OCI-LY3 (cell line): ENCODE results near the gene RGMA.

Experiments
- H2AFZ ChIP-seq: fragments of 200-600, 300-600 bp; shearing (Covaris generic); 2 replicates; pipeline ENCODE4 v1.6.0; 2014; ENCODE audit warnings: antibody characterized with exemption, low read depth, low read length
- H3K27ac ChIP-seq: fragments of 200-600, 300-600 bp; sonication (generic); 2 replicates; pipeline ENCODE4 v1.5.1; 2014; ENCODE audit warnings: mild to moderate bottlenecking, low read length, moderate library complexity, mixed read lengths
- H3K27me3 ChIP-seq: fragments of 200-600, 300-600 bp; sonication (generic); 2 replicates; pipeline ENCODE4 v1.6.1; 2014; ENCODE audit warnings: low read depth, low read length, mixed read lengths
- H3K36me3 ChIP-seq: fragments of 200-600, 300-600 bp; sonication (generic); replicated peaks from 2 replicates; pipeline ENCODE3; 2014; ENCODE audit warnings: low read depth, low read length, mixed read lengths
- H3K4me1 ChIP-seq: fragments of 300-600, 200-600 bp; sonication (generic); 2 replicates; pipeline ENCODE4 v1.6.1; 2014; ENCODE audit warnings: low read length, mixed read lengths
- H3K4me2 ChIP-seq: fragments of 200-600, 300-600 bp; sonication (generic); 2 replicates; pipeline ENCODE4 v1.6.1; 2014; ENCODE audit warnings: low read length, mixed read lengths
- H3K4me3 ChIP-seq: fragments of 300-600, 200-600 bp; sonication (generic); 2 replicates; pipeline ENCODE4 v1.5.1; 2014; ENCODE audit warnings: antibody characterized with exemption, mild to moderate bottlenecking, low read length, moderate library complexity
- H3K79me2 ChIP-seq: fragments of 300-600, 200-600 bp; shearing (Covaris generic); 2 replicates; pipeline ENCODE4 v1.6.1; 2014; ENCODE audit warnings: mild to moderate bottlenecking, low read length, mixed read lengths
- H3K9ac ChIP-seq: fragments of 300-600, 200-600 bp; shearing (Covaris generic); 2 replicates; pipeline ENCODE4 v1.6.0; 2014; ENCODE audit warnings: mild to moderate bottlenecking, low read length, moderate library complexity
- H3K9me3 ChIP-seq: fragments of 200-600, 300-600 bp; shearing (Covaris generic); 2 replicates; pipeline ENCODE4 v1.6.1; 2014; ENCODE audit warnings: low read length, mixed read lengths; ENCODE audit not compliant: insufficient read depth
- H4K20me1 ChIP-seq: fragments of 200-600, 300-600 bp; sonication (generic); 2 replicates; pipeline ENCODE4 v1.6.1; 2016; ENCODE audit warnings: low read length, mixed read lengths; ENCODE audit not compliant: insufficient read depth
- CTCF ChIP-seq: fragments of 200-600, 300-600 bp; sonication (generic); IDR thresholded peaks from 2 replicates; pipeline ENCODE4 v1.5.1; 2014; ENCODE audit warnings: antibody characterized with exemption, low read length, low read depth
- EZH2phosphoT487 ChIP-seq: fragments of 200-600 bp; shearing (Covaris generic); IDR thresholded peaks from 2 replicates; pipeline ENCODE4 v1.6.1; 2018; ENCODE audit warnings: antibody characterized with exemption, mixed run types, low read depth

RGMA gene

GRCh38 chr15:93048759-93049161 is 40.3 kb downstream of the RGMA start:
- H3K27me3 ChIP-seq, result no peaks in the 10 kb centered on the region
- TF ChIP-seq CTCF, result no peak
- TF ChIP-seq EZH2phosphoT487, result no peak
- no peaks in the 10 kb centered on the region for H4K20me1 ChIP-seq
- H3K36me3 ChIP-seq, result no peaks in the 10 kb centered on the region
- H3K79me2 ChIP-seq, result no peaks in the 10 kb centered on the region
- no peak overlapping the region for H3K9ac ChIP-seq
- no peak overlapping the region for H2AFZ ChIP-seq
- H3K9me3 ChIP-seq, result no peaks in the 10 kb centered on the region
- H3K27ac ChIP-seq, result no peak overlapping the region
- H3K4me1 ChIP-seq, result no peaks in the 10 kb centered on the region
- no peak overlapping the region for H3K4me3 ChIP-seq
- no peak overlapping the region for H3K4me2 ChIP-seq

GRCh38 chr15:93048426-93048721 is 40.6 kb downstream of the RGMA start:
- Histone ChIP-seq H2AFZ (no peak overlapping the region), H3K4me3 (no peak overlapping the region), H3K9ac (no peak overlapping the region), H4K20me1 (no peaks in the 10 kb centered on the region), H3K79me2 (no peaks in the 10 kb centered on the region), H3K4me1 (no peaks in the 10 kb centered on the region), H3K27ac (no peak overlapping the region), H3K4me2 (no peak overlapping the region), H3K27me3 (no peaks in the 10 kb centered on the region), H3K9me3 (no peaks in the 10 kb centered on the region), H3K36me3 (no peaks in the 10 kb centered on the region)
- TF ChIP-seq EZH2phosphoT487 (no peak), CTCF (no peak)

- TF ChIP-seq CTCF, result no peak
- TF ChIP-seq EZH2phosphoT487, result no peak
- no peak overlapping the region for H3K27ac ChIP-seq
- no peaks in the 10 kb centered on the region for H3K36me3 ChIP-seq
- no peaks in the 10 kb centered on the region for H4K20me1 ChIP-seq
- no peaks in the 10 kb centered on the region for H3K79me2 ChIP-seq
- no peaks in the 10 kb centered on the region for H3K9me3 ChIP-seq
- H3K4me1 ChIP-seq, result no peaks in the 10 kb centered on the region
- H3K4me3 ChIP-seq, result no peak overlapping the region
- no peak overlapping the region for H3K4me2 ChIP-seq
- H3K9ac ChIP-seq, result no peak overlapping the region
- no peaks in the 10 kb centered on the region for H3K27me3 ChIP-seq
- H2AFZ ChIP-seq, result no peak overlapping the region
Observed at GRCh38 chr15:93047621-93048425, 41.2 kb downstream of the RGMA start.

- Histone ChIP-seq H3K9ac (no peak overlapping the region), H3K4me3 (no peak overlapping the region), H3K79me2 (no peaks in the 10 kb centered on the region), H3K4me2 (no peak overlapping the region), H3K27ac (no peak overlapping the region), H3K4me1 (no peaks in the 10 kb centered on the region), H3K36me3 (no peaks in the 10 kb centered on the region), H2AFZ (no peak overlapping the region), H3K27me3 (no peaks in the 10 kb centered on the region), H3K9me3 (no peaks in the 10 kb centered on the region), H4K20me1 (no peaks in the 10 kb centered on the region)
- TF ChIP-seq EZH2phosphoT487 (no peak), CTCF (no peak)
Observed at GRCh38 chr15:93046721-93047120, 42.3 kb downstream of the RGMA start.
